ENCODE measurements around the gene LGR4.

Gene LGR4

GRCh38 chr11:27387362-27387761 lies 85.2 kb downstream of the LGR4 start:
- TF ChIP-seq FOXA1 (IDR thresholded peaks at IDR 0.05) (no peak), FOXM1 (IDR thresholded peaks at IDR 0.05; ENCODE audit: borderline replicate concordance) (no peak), CTBP1 (IDR thresholded peaks at IDR 0.05; ENCODE audit: borderline replicate concordance) (no peak), ELF4 (IDR thresholded peaks at IDR 0.05) (no peak), LEF1 (IDR thresholded peaks at IDR 0.05; ENCODE audit: borderline replicate concordance) (no peak), L3MBTL2 (conservative IDR thresholded peaks at IDR 0.05) (no peak), SP1 (IDR thresholded peaks at IDR 0.05) (no peak), ZNF384 (IDR thresholded peaks at IDR 0.05) (no peak), HDGF (IDR thresholded peaks at IDR 0.05; ENCODE audit: borderline replicate concordance) (no peak), PKNOX1 (IDR thresholded peaks at IDR 0.05) (no peak), BHLHE40 (IDR thresholded peaks at IDR 0.05; ENCODE audit: borderline replicate concordance) (no peak), SUZ12 (IDR thresholded peaks at IDR 0.05) (no peak), NFRKB (IDR thresholded peaks at IDR 0.05) (no peak)
- ChIA-PET CTCF (interaction anchor here (0.7 kb wide), 1 partner anchor 177 kb away, joined by 3 read pairs; no protein-coding TSS in a partner anchor), POLR2A (no interaction called here)
- DNase-seq (ENCODE audit: extremely low spot score), result no peak

- CTCF ChIA-PET, result interaction anchor here (0.6 kb wide), 1 partner anchor 13 kb away, joined by 3 read pairs; no protein-coding TSS in a partner anchor
- POLR2A ChIA-PET, result no interaction called here
- DNase-seq (ENCODE audit: extremely low spot score), result no peak
- no peak for TF ChIP-seq NFRKB (IDR thresholded peaks at IDR 0.05)
- TF ChIP-seq SP1 (IDR thresholded peaks at IDR 0.05), result no peak
- TF ChIP-seq L3MBTL2 (conservative IDR thresholded peaks at IDR 0.05), result no peak
- TF ChIP-seq ELF4 (IDR thresholded peaks at IDR 0.05), result no peak
- no peak for TF ChIP-seq LEF1 (IDR thresholded peaks at IDR 0.05; ENCODE audit: borderline replicate concordance)
- no peak for TF ChIP-seq TARDBP (IDR thresholded peaks at IDR 0.05)
- TF ChIP-seq ZNF384 (IDR thresholded peaks at IDR 0.05), result no peak
- no peak for TF ChIP-seq FOXK2 (IDR thresholded peaks at IDR 0.05)
- TF ChIP-seq ARNT (IDR thresholded peaks at IDR 0.05), result no peak
Measured at GRCh38 chr11:27386181-27386845, 86.3 kb downstream of the LGR4 start.

- TF ChIP-seq FOXK2 (IDR thresholded peaks at IDR 0.05) (no peak), SP1 (IDR thresholded peaks at IDR 0.05) (no peak), FOXA1 (IDR thresholded peaks at IDR 0.05) (no peak), BHLHE40 (IDR thresholded peaks at IDR 0.05; ENCODE audit: borderline replicate concordance) (no peak), ARNT (IDR thresholded peaks at IDR 0.05) (no peak), LEF1 (IDR thresholded peaks at IDR 0.05; ENCODE audit: borderline replicate concordance) (no peak), FOXM1 (IDR thresholded peaks at IDR 0.05; ENCODE audit: borderline replicate concordance) (no peak), ELF4 (IDR thresholded peaks at IDR 0.05) (no peak), SUZ12 (IDR thresholded peaks at IDR 0.05) (no peak), CTBP1 (IDR thresholded peaks at IDR 0.05; ENCODE audit: borderline replicate concordance) (no peak), NFRKB (IDR thresholded peaks at IDR 0.05) (no peak), PKNOX1 (IDR thresholded peaks at IDR 0.05) (no peak)
- no peak for DNase-seq (ENCODE audit: extremely low spot score)
- ChIA-PET CTCF (interaction anchor here (1.4 kb wide), 1 partner anchor 202 kb away, joined by 3 read pairs; no protein-coding TSS in a partner anchor), POLR2A (no interaction called here)
Measured at GRCh38 chr11:27385245-27385644, 87.3 kb downstream of the LGR4 start.

- no peak for DNase-seq (ENCODE audit: extremely low spot score)
- CTCF ChIA-PET, result interaction anchor here (0.9 to 1.4 kb wide), 2 partner anchors 18 to 201 kb away, joined by 3 read pairs; no protein-coding TSS in a partner anchor
- POLR2A ChIA-PET, result no interaction called here
- TF ChIP-seq CTBP1 (IDR thresholded peaks at IDR 0.05; ENCODE audit: borderline replicate concordance), result no peak
Measured at GRCh38 chr11:27384227-27384626, 88.4 kb downstream of the LGR4 start.

- CTCF ChIA-PET, result interaction anchor here (0.7 to 1.4 kb wide), 2 partner anchors 10 to 200 kb away, joined by 3 to 4 read pairs; no protein-coding TSS in a partner anchor
- POLR2A ChIA-PET, result no interaction called here
- DNase-seq (ENCODE audit: extremely low spot score), result no peak
- no peak for TF ChIP-seq NFRKB (IDR thresholded peaks at IDR 0.05)
- no peak for TF ChIP-seq SP1 (IDR thresholded peaks at IDR 0.05)
- no peak for TF ChIP-seq L3MBTL2 (conservative IDR thresholded peaks at IDR 0.05)
- TF ChIP-seq ELF4 (IDR thresholded peaks at IDR 0.05), result no peak
- TF ChIP-seq ARNT (IDR thresholded peaks at IDR 0.05), result no peak
- no peak for TF ChIP-seq FOXM1 (IDR thresholded peaks at IDR 0.05; ENCODE audit: borderline replicate concordance)
- no peak for TF ChIP-seq FOXA1 (IDR thresholded peaks at IDR 0.05)
- no peak for TF ChIP-seq FOXK2 (IDR thresholded peaks at IDR 0.05)
- no peak for TF ChIP-seq SUZ12 (IDR thresholded peaks at IDR 0.05)
- TF ChIP-seq LEF1 (IDR thresholded peaks at IDR 0.05; ENCODE audit: borderline replicate concordance), result no peak
- no peak for TF ChIP-seq CTBP1 (IDR thresholded peaks at IDR 0.05; ENCODE audit: borderline replicate concordance)
- no peak for TF ChIP-seq BHLHE40 (IDR thresholded peaks at IDR 0.05; ENCODE audit: borderline replicate concordance)
- TF ChIP-seq PKNOX1 (IDR thresholded peaks at IDR 0.05), result no peak
- no peak for TF ChIP-seq HDGF (IDR thresholded peaks at IDR 0.05; ENCODE audit: borderline replicate concordance)
- no peak for TF ChIP-seq ZNF384 (IDR thresholded peaks at IDR 0.05)
- no peak for TF ChIP-seq TARDBP (IDR thresholded peaks at IDR 0.05)
Measured at GRCh38 chr11:27383645-27384044, 88.9 kb downstream of the LGR4 start.

- TF ChIP-seq ELF4 (IDR thresholded peaks at IDR 0.05) (no peak), ZNF384 (IDR thresholded peaks at IDR 0.05) (no peak), SUZ12 (IDR thresholded peaks at IDR 0.05) (no peak), L3MBTL2 (conservative IDR thresholded peaks at IDR 0.05) (no peak), FOXK2 (IDR thresholded peaks at IDR 0.05) (no peak), BHLHE40 (IDR thresholded peaks at IDR 0.05; ENCODE audit: borderline replicate concordance) (no peak), HDGF (IDR thresholded peaks at IDR 0.05; ENCODE audit: borderline replicate concordance) (no peak), ARNT (IDR thresholded peaks at IDR 0.05) (no peak), TARDBP (IDR thresholded peaks at IDR 0.05) (no peak), SP1 (IDR thresholded peaks at IDR 0.05) (no peak), PKNOX1 (IDR thresholded peaks at IDR 0.05) (no peak), CTBP1 (IDR thresholded peaks at IDR 0.05; ENCODE audit: borderline replicate concordance) (no peak), NFRKB (IDR thresholded peaks at IDR 0.05) (no peak), FOXM1 (IDR thresholded peaks at IDR 0.05; ENCODE audit: borderline replicate concordance) (no peak), LEF1 (IDR thresholded peaks at IDR 0.05; ENCODE audit: borderline replicate concordance) (no peak), FOXA1 (IDR thresholded peaks at IDR 0.05) (no peak)
- CTCF ChIA-PET, result no interaction called here
- POLR2A ChIA-PET, result no interaction called here
- DNase-seq (ENCODE audit: extremely low spot score), result no peak
Measured at GRCh38 chr11:27381238-27381666, 91.3 kb downstream of the LGR4 start.

Measured in HEK293T (cell line).